Measurements from ENCODE around the gene GJB3.

The GJB3 gene

DNA sequence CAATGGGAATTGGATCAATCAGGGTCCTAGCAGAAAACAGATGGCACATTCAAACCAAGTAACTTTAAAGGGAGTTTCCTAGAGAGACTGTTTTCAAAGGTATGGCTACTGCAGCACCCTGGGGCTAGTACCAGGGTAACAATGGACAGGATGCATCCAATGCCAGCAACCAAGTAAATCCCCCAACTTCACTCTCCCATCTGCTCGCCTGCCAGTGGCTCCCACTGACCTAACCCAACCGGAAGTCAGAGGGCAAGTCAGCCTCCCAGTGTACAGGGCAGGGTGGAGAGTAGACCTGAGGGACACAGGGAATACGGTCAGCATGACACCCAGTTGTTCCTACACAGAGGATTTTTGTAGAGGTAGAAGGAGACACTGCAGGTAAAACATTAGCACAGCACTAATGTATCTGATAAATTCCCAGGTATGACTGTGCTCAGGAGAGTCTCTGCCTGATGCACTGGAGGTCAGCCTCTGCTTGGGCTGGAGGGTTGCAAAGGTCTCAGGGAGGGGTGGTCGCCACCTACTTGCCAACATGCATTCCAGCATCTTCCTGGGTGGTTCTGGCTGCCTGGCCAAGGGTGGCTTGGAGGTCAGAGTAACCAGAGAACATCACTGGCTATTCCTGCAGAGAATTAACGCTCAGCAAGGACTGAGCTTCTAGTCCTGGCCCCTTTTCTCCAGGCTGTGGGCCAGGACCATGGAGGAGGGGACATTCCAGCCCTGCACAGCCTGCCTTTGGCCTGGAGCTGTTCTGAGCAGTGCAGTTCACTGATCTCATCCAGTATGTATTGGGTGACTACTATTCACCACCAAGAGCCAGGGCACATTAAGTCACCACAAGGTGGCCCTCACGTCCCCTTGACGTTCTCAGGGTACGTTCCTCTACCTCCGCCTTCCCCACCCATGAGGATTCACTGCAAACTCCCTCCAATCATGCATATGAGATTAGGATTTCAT, 6.7 kb downstream of the GJB3 start:
- in situ Hi-C loops (cut with MboI; ENCODE audit: low pct_unique_long_range_greater_than_20kb, low sequenced_read_pairs, unreplicated experiment), result no loop called here
- TF ChIP-seq, protein P1, sequence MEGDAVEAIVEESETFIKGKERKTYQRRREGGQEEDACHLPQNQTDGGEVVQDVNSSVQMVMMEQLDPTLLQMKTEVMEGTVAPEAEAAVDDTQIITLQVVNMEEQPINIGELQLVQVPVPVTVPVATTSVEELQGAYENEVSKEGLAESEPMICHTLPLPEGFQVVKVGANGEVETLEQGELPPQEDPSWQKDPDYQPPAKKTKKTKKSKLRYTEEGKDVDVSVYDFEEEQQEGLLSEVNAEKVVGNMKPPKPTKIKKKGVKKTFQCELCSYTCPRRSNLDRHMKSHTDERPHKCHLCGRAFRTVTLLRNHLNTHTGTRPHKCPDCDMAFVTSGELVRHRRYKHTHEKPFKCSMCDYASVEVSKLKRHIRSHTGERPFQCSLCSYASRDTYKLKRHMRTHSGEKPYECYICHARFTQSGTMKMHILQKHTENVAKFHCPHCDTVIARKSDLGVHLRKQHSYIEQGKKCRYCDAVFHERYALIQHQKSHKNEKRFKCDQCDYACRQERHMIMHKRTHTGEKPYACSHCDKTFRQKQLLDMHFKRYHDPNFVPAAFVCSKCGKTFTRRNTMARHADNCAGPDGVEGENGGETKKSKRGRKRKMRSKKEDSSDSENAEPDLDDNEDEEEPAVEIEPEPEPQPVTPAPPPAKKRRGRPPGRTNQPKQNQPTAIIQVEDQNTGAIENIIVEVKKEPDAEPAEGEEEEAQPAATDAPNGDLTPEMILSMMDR (IDR thresholded peaks at IDR 0.05; ENCODE audit: extremely low read depth, insufficient read depth, missing control alignments), result peak; percentile 39
- DNase-seq (ENCODE audit: low spot score), result no peak

DNA sequence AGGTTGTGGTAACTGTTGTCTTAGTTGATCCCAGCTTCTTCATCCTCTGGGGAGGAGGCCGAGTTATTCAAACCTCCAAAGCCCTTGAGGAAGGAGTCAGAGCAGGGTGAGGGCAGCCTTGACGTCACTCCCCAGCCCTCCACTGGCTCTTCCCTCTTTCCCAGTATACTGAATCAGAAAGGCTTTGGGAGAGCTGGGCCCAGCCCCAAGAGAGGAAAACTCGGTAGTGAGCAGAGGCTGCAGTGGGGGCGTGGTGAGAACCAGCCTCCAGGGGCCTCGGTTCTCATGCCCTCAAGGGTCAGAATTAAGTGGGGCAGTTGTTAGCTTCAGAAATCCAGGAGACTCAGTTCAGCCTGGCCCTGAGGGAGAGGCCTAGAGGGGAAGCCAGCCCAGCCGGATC, 10.0 kb downstream of the GJB3 start:
- TF ChIP-seq, protein P1 (IDR thresholded peaks at IDR 0.05; ENCODE audit: extremely low read depth, insufficient read depth, missing control alignments), result no peak

DNA sequence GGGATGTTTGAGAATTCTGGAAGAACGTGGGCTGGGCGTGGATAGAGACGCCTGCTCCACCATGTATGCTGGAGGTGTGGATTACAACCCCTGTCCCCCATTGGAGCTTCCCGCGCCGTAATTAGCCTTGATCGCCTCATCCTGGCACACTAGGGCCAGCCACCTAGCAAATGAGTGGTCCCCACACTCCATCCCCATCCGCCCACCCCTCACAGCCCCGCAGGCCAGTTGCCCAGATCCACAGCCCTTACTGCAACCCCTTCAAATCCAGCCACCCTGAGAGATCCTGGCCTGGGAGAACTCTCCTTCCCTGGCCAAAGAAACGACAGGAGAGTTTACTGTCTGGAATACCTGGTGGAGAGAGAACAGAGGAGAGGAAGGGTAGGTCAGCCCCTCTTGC, 11.4 kb downstream of the GJB3 start:
- in situ Hi-C loops (cut with MboI; ENCODE audit: low pct_unique_long_range_greater_than_20kb, low sequenced_read_pairs, unreplicated experiment), result no loop called here
- no peak for DNase-seq (ENCODE audit: low spot score)
- TF ChIP-seq, protein P1 (IDR thresholded peaks at IDR 0.05; ENCODE audit: extremely low read depth, insufficient read depth, missing control alignments), result no peak

More for the DNA sequence above, 10.0 kb downstream of the GJB3 start:
- DNase-seq (ENCODE audit: low spot score), result no peak
- in situ Hi-C loops (cut with MboI; ENCODE audit: low pct_unique_long_range_greater_than_20kb, low sequenced_read_pairs, unreplicated experiment), result no loop called here

DNA sequence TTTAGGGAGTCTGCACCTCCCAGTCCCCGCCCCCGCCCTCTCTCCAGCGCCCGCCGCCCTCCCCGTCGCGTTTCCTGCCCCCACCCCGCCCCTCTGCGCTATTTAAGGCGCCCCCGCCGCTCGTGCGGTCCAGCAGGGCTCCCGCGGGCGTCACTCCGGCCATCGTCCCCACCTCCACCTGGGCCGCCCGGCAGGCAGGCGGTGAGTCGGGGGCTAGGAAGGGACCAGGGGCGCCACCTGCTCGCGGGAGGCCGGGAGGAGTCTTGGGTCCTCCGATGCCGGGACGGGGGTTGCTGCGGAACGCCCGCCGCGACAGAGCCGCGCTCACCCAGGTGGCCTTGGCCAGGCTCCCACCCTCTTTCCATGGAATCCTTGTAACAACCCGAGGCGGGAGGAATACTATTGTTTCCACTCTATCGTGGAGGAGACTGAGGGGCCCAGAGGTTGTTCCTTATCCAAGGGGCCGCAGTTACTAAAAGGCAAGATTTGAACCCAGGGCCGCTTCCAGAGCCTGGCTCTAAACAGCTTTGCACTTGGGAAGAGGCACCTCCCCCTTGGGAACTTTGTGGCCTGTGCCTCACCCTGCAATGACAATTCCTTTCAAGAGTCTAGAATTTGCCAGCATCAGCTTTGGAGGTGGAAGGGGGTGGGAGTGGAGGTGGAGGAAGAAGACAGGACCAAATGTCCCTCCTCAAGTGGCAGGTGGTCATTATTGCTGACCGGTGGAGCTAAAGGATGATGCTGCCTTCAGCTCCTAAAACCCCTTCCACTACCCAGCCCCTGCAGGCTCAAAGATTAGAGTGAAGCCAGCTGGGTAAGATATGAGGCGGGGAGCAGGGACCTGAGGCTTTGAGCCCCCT, 12.1 kb downstream of the GJB3 start, which contains the start of gene GJA4:
TSS of gene GJA4 (plus strand) at position 132 of the 860 bp plus-strand sequence. CDS start 1,215 bp downstream, outside the sequence.
- TF ChIP-seq, protein P1 (IDR thresholded peaks at IDR 0.05; ENCODE audit: extremely low read depth, insufficient read depth, missing control alignments), result no peak
- in situ Hi-C loops (cut with MboI; ENCODE audit: low pct_unique_long_range_greater_than_20kb, low sequenced_read_pairs, unreplicated experiment), result no loop called here
- no peak for DNase-seq (ENCODE audit: low spot score)

DNA sequence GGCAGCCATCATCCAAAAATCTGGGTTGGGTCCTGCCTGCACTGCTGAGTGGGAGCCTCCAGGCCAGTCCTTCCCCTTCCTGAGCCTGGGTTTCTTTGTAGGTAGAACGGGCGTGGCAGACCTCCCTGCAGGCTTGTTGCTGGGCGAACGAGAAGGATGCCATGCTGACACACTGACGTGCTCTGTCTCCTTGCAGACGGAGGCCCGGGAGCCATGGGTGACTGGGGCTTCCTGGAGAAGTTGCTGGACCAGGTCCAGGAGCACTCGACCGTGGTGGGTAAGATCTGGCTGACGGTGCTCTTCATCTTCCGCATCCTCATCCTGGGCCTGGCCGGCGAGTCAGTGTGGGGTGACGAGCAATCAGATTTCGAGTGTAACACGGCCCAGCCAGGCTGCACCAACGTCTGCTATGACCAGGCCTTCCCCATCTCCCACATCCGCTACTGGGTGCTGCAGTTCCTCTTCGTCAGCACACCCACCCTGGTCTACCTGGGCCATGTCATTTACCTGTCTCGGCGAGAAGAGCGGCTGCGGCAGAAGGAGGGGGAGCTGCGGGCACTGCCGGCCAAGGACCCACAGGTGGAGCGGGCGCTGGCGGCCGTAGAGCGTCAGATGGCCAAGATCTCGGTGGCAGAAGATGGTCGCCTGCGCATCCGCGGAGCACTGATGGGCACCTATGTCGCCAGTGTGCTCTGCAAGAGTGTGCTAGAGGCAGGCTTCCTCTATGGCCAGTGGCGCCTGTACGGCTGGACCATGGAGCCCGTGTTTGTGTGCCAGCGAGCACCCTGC, 13.2 kb downstream of the GJB3 start:
- in situ Hi-C loops (cut with MboI; ENCODE audit: low pct_unique_long_range_greater_than_20kb, low sequenced_read_pairs, unreplicated experiment), result no loop called here
- no peak for DNase-seq (ENCODE audit: low spot score)
- TF ChIP-seq, protein P1 (IDR thresholded peaks at IDR 0.05; ENCODE audit: extremely low read depth, insufficient read depth, missing control alignments), result no peak

DNA sequence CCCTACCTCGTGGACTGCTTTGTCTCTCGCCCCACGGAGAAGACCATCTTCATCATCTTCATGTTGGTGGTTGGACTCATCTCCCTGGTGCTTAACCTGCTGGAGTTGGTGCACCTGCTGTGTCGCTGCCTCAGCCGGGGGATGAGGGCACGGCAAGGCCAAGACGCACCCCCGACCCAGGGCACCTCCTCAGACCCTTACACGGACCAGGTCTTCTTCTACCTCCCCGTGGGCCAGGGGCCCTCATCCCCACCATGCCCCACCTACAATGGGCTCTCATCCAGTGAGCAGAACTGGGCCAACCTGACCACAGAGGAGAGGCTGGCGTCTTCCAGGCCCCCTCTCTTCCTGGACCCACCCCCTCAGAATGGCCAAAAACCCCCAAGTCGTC, 13.8 kb downstream of the GJB3 start:
- DNase-seq (ENCODE audit: low spot score), result no peak
- TF ChIP-seq, protein P1 (IDR thresholded peaks at IDR 0.05; ENCODE audit: extremely low read depth, insufficient read depth, missing control alignments), result no peak
- in situ Hi-C loops (cut with MboI; ENCODE audit: low pct_unique_long_range_greater_than_20kb, low sequenced_read_pairs, unreplicated experiment), result no loop called here

Measured in GM13977 (cell line).